ENCODE measurements around the gene FKBP8.

Gene FKBP8

DNA sequence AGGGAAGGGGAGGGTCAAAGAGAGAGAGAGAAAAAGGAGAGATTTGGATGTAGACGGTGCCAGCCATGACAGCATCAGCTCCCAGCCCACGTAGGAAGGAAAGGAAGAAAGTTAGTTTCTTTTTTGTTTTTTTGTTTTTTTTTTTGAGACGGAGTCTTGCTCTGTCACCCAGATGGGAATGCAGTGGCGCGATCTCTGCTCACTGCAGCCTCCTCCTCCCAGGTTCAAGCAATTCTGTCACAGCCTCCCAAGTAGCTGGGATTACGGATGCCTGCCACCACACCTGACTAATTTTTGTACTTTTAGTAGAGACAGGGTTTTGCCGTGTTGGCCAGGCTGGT is 49.1 kb downstream of the FKBP8 start:
- no peaks in the 10 kb centered on the region for H3K9me3 ChIP-seq (ENCODE audit: control insufficient read depth, low read length)
- H3K9ac ChIP-seq (ENCODE audit: low read length): no peak overlapping the region
- no peak overlapping the region for H3K4me3 ChIP-seq (ENCODE audit: low read length)
- no peaks in the 10 kb centered on the region for H3K27me3 ChIP-seq (ENCODE audit: control insufficient read depth, insufficient read depth, low read length)
- no peaks in the 10 kb centered on the region for H3K36me3 ChIP-seq (ENCODE audit: control insufficient read depth, insufficient read depth, low read length)
- peaks cover 41% of the 10 kb centered on the region for H3K4me1 ChIP-seq (ENCODE audit: control insufficient read depth, insufficient read depth, low read length)

DNA sequence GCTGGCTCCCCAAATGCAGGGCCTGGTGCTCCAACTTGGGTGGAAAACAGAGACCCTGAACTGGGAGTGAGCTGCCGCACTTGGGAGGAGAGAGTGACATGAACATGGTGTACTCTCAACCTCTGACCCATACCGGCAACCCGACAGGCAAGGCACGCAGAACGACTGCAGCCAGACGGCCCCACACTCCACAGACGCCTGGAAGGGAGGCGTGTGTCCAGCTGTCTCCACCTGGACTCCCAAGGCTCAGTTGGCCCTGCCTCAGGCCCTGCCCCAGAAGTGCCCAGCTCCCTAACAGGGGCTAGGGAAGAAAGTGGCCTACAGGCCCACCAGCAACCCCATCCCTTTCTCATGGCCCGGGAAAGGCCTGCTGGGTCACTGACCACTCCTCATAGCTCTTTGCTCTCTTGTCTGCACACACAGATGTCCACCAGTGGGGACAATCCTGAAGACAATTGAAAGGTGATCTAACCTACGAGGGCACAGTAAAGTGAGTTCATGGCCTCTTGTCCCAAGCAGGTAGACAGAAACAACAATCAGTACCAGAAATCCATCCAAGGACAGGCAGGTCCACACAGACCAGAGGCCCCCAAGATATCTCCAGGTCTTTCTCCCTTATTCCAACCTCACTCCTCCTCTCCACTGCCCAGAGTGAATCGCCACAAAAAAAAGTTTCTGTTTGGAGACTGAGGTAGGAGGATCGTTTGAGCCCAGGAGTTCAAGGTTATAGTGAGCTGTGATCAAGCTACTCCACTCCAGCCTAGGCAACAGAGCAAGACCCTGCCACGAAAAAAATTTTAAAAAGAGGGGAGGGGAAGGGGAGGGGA is 49.7 kb downstream of the FKBP8 start:
- H3K36me3 ChIP-seq (ENCODE audit: control insufficient read depth, insufficient read depth, low read length): no peaks in the 10 kb centered on the region
- H3K9me3 ChIP-seq (ENCODE audit: control insufficient read depth, low read length): no peaks in the 10 kb centered on the region
- no peak overlapping the region for H3K4me3 ChIP-seq (ENCODE audit: low read length)
- no peaks in the 10 kb centered on the region for H3K27me3 ChIP-seq (ENCODE audit: control insufficient read depth, insufficient read depth, low read length)
- H3K9ac ChIP-seq (ENCODE audit: low read length): peak overlapping the region; percentile 29
- peaks cover 42% of the 10 kb centered on the region for H3K4me1 ChIP-seq (ENCODE audit: control insufficient read depth, insufficient read depth, low read length)

GRCh38 chr19:18491995-18492953 is 51.1 kb downstream of the FKBP8 start:
- Histone ChIP-seq H3K9me3 (ENCODE audit: control insufficient read depth, low read length) (no peaks in the 10 kb centered on the region), H3K9ac (ENCODE audit: low read length) (no peak overlapping the region), H3K36me3 (ENCODE audit: control insufficient read depth, insufficient read depth, low read length) (no peaks in the 10 kb centered on the region), H3K27me3 (ENCODE audit: control insufficient read depth, insufficient read depth, low read length) (no peaks in the 10 kb centered on the region), H3K4me1 (ENCODE audit: control insufficient read depth, insufficient read depth, low read length) (peaks cover 51% of the 10 kb centered on the region), H3K4me3 (ENCODE audit: low read length) (no peak overlapping the region)

DNA sequence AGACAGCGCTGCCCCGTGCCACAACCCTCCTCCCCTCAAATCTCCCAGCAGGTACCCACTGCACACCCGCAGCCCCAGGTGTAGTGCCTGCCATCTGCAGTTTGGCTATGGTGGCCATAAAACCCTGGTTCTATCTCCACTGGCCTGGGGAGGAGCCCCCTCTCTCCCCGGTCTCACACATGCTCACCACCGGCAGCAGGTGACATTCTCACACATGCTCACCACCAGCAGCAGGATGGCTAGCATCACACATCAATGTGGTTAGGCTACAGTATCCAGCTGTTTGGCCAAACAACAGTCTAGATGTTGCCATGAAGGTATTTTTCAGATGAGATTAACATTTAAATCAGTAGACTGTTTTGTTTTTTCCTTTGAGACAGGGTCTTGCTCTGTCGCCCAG is 52.6 kb downstream of the FKBP8 start:
- H3K9me3 ChIP-seq (ENCODE audit: control insufficient read depth, low read length): no peaks in the 10 kb centered on the region
- no peaks in the 10 kb centered on the region for H3K27me3 ChIP-seq (ENCODE audit: control insufficient read depth, insufficient read depth, low read length)
- peaks cover 46% of the 10 kb centered on the region for H3K4me1 ChIP-seq (ENCODE audit: control insufficient read depth, insufficient read depth, low read length)
- no peaks in the 10 kb centered on the region for H3K36me3 ChIP-seq (ENCODE audit: control insufficient read depth, insufficient read depth, low read length)
- H3K4me3 ChIP-seq (ENCODE audit: low read length): no peak overlapping the region
- H3K9ac ChIP-seq (ENCODE audit: low read length): no peak overlapping the region

DNA sequence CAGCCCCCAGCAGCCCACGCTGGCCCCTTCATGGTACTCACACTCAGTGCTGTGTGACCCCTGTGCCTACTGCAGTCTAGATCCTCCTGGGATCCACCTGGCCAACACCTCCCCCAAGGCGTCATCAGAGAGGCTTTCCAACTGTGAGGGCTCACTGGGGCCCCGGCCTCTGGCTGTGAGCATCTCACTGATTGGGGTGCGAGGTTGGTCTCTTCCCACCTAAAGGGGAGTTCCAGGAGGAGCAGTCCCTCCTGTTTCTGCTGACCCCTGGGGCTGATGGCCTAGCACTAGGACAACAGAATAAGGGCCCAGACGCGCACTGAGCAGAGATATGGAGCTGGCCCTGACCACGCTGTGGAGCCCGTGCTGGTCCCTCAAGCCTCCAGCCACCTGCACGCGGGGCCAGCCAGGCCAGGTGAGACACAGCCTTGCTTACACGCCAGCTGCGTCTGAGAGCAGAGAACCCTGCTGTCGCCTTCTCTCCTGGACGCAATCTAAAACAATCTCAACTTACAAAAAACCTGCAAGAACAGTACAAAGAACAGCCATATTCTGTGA is 53.7 kb downstream of the FKBP8 start:
- H3K4me1 ChIP-seq (ENCODE audit: control insufficient read depth, insufficient read depth, low read length): peaks cover 37% of the 10 kb centered on the region
- H3K9ac ChIP-seq (ENCODE audit: low read length): no peak overlapping the region
- H3K27me3 ChIP-seq (ENCODE audit: control insufficient read depth, insufficient read depth, low read length): no peaks in the 10 kb centered on the region
- H3K9me3 ChIP-seq (ENCODE audit: control insufficient read depth, low read length): no peaks in the 10 kb centered on the region
- H3K36me3 ChIP-seq (ENCODE audit: control insufficient read depth, insufficient read depth, low read length): no peaks in the 10 kb centered on the region
- H3K4me3 ChIP-seq (ENCODE audit: low read length): no peak overlapping the region

DNA sequence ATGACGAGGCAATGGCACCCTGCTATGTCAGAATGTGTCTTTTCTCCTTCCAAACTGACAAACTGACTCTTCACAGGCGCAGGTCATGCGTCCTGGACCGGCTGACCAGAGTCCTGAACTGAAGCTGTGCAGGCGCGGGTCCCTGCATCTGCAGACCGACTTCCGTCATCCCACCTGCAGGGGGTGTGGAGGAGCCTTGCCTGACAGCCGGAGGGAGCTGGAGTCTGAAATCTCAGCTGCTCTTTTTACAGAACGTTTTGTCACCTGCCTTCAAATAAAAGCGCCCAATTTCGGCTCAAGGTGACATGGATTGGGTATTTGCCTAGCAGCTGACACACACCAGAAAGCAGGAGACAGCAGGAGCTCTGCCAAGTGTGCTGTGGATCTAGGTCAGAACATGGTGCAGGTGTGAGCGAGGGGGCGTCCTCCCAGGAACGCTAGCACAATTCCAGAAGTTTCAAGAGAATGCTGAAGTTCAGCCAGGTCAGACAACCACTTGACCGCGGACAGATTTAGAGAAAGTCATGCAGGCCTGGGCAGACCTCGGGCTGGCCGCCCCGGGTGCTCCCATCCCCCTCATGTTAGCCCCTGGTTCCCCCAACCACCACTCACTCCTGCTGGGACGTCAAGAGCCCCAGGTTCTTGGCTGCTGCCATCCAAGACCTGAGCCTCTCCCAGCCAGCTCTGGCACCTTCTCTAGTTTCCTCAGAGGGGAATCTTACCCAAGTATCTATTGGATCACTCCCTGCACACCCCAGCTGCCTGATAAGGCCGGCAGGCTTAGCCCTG is 54.3 kb downstream of the FKBP8 start:
- no peak overlapping the region for H3K4me3 ChIP-seq (ENCODE audit: low read length)
- peaks cover 32% of the 10 kb centered on the region for H3K4me1 ChIP-seq (ENCODE audit: control insufficient read depth, insufficient read depth, low read length)
- H3K9ac ChIP-seq (ENCODE audit: low read length): no peak overlapping the region

DNA sequence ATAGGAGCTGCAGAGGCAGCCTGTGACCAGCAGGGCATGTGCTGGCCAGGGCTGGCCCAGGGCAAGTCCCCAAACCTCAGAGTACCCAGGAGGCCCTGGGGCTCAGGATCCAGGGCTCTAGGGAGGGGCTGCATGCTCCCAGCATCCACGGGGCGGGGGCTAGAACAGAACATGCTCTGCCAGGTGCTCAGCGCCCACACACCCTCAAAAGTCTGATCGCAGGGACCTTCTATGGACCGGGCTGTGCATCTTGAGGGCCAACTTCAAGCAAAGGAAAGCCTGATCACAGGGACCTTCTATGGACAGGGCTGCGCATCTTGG is 55.0 kb downstream of the FKBP8 start:
- H3K9me3 ChIP-seq (ENCODE audit: control insufficient read depth, low read length): no peaks in the 10 kb centered on the region
- no peaks in the 10 kb centered on the region for H3K36me3 ChIP-seq (ENCODE audit: control insufficient read depth, insufficient read depth, low read length)
- H3K27me3 ChIP-seq (ENCODE audit: control insufficient read depth, insufficient read depth, low read length): no peaks in the 10 kb centered on the region
- H3K4me1 ChIP-seq (ENCODE audit: control insufficient read depth, insufficient read depth, low read length): peaks cover 26% of the 10 kb centered on the region
- no peak overlapping the region for H3K4me3 ChIP-seq (ENCODE audit: low read length)
- no peak overlapping the region for H3K9ac ChIP-seq (ENCODE audit: low read length)

More for the DNA sequence above, 54.3 kb downstream of the FKBP8 start:
- no peaks in the 10 kb centered on the region for H3K9me3 ChIP-seq (ENCODE audit: control insufficient read depth, low read length)
- H3K27me3 ChIP-seq (ENCODE audit: control insufficient read depth, insufficient read depth, low read length): no peaks in the 10 kb centered on the region
- no peaks in the 10 kb centered on the region for H3K36me3 ChIP-seq (ENCODE audit: control insufficient read depth, insufficient read depth, low read length)

DNA sequence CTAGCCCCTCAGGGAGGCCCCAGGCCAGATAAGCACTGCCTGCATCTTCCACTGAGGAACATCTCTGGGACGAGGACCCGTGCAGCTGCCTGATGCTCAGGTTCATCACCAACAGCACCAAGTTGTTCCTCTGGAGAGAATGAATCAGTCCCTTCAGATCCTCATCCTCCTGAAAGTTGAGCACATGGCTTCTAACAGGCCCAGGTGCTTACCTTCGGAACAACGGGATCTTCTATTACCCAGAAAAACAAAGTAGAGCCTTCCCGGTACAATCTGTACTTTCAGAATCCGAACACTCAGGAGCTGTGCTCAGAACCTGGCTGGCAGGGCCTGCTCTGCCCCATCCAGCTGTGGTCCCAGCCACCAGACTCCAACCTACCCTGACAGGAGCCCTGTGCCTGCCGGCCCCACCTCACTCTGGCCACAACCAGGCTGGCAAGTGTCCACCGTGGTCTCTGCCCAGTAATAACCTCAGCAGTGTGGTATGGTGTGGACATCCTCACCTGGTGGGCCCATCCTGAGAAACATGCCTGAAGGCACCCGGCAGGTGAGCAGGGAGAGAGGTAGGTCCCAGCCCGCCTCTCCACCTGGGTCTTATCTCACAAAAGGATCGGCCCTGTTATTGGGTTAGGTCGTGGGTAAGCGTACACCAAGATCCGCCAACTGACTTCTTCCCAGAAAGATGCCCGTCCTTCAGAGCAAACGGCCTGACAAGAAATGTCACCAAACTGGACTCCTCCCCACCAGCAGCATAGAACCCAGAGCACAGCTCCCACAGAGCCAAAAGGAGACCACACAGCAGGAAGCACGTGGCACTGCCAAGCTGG is 55.6 kb downstream of the FKBP8 start:
- H3K9ac ChIP-seq (ENCODE audit: low read length): no peak overlapping the region

GRCh38 chr19:18486746-18487145 is 56.6 kb downstream of the FKBP8 start:
- no peaks in the 10 kb centered on the region for H3K36me3 ChIP-seq (ENCODE audit: control insufficient read depth, insufficient read depth, low read length)
- H3K4me3 ChIP-seq (ENCODE audit: low read length): no peak overlapping the region
- H3K9ac ChIP-seq (ENCODE audit: low read length): no peak overlapping the region
- peaks cover 27% of the 10 kb centered on the region for H3K4me1 ChIP-seq (ENCODE audit: control insufficient read depth, insufficient read depth, low read length)
- H3K27me3 ChIP-seq (ENCODE audit: control insufficient read depth, insufficient read depth, low read length): no peaks in the 10 kb centered on the region
- H3K9me3 ChIP-seq (ENCODE audit: control insufficient read depth, low read length): no peaks in the 10 kb centered on the region

More for the DNA sequence above, 55.6 kb downstream of the FKBP8 start:
- Histone ChIP-seq H3K4me1 (ENCODE audit: control insufficient read depth, insufficient read depth, low read length) (peaks cover 27% of the 10 kb centered on the region), H3K9me3 (ENCODE audit: control insufficient read depth, low read length) (no peaks in the 10 kb centered on the region), H3K36me3 (ENCODE audit: control insufficient read depth, insufficient read depth, low read length) (no peaks in the 10 kb centered on the region), H3K27me3 (ENCODE audit: control insufficient read depth, insufficient read depth, low read length) (no peaks in the 10 kb centered on the region), H3K4me3 (ENCODE audit: low read length) (no peak overlapping the region)

GRCh38 chr19:18484992-18485391 is 58.4 kb downstream of the FKBP8 start:
- no peaks in the 10 kb centered on the region for H3K36me3 ChIP-seq (ENCODE audit: control insufficient read depth, insufficient read depth, low read length)
- peaks cover 39% of the 10 kb centered on the region for H3K4me1 ChIP-seq (ENCODE audit: control insufficient read depth, insufficient read depth, low read length)
- H3K4me3 ChIP-seq (ENCODE audit: low read length): no peak overlapping the region
- H3K27me3 ChIP-seq (ENCODE audit: control insufficient read depth, insufficient read depth, low read length): no peaks in the 10 kb centered on the region
- H3K9ac ChIP-seq (ENCODE audit: low read length): no peak overlapping the region
- H3K9me3 ChIP-seq (ENCODE audit: control insufficient read depth, low read length): no peaks in the 10 kb centered on the region
